Metanephros (tissue), 1 donor: ENCODE results near the gene SNX13. TPM values are rescaled to one million over a fixed set of nuclear protein-coding genes. Genes with fewer than 3 reads are reported as not detected.

Experiments
- total RNA-seq: library from RNA; depleted of rRNA; stranded (reverse); fragments of >200 nt; gene quantifications from one replicate; pipeline ENCODE4 v1.2.3, GENCODE V29; 2014

SNX13 gene
- total RNA-seq, result 56.0 TPM

DNA sequence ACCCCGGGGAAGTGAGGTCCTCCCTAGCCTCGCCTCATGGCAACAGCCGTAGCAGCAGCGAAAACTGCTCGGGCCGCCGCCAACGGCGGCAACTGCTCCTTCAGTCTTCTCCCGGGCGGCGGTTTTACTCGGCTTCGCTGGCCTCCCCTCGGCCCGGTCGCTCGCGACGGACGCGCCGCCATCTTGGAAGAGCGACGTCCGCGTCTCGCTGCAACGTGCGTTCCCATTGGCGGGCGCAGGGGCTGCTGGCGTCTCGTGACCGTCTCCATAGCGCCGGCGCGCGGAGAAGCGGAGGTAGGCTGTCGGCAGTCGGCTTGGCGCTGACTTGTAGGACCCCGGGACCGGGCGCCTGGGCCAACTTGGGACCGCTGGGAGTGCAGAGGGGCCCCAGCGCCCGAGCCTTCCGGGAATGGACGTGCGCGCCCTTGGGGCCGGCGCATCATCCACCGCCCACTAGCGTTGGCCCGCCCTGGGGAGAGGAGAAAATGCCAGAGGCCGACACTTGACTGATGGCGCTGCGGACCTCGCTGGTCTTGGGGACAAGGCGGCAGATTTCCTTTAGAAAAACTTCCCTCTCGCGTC is at the start of gene SNX13:
TSS of gene SNX13 (minus strand) at position 193 of the 582 bp plus-strand sequence. CDS start 199 bp downstream, outside the sequence.

Other genes with a start within 250 kb of the SNX13 start
- not detected for gene PRPS1L1, start 87.4 kb upstream of the SNX13 start, total RNA-seq